NT2/D1 (cell line): Measurements from ENCODE around the gene GALNT5.

Source experiments
- SUZ12 ChIP-seq: IDR thresholded peaks from 2 replicates; pipeline ENCODE4 v1.6.1; 2011; ENCODE audit not compliant: insufficient read length, insufficient read depth; ENCODE audit errors: extremely low read depth
- ZNF274 ChIP-seq: IDR thresholded peaks from 2 replicates; pipeline ENCODE4 v1.6.1; 2011; ENCODE audit warnings: mild to moderate bottlenecking, low read depth, low read length

- TF ChIP-seq ZNF274 (no peak), SUZ12 (no peak)
Measured at GRCh38 chr2:157322432-157322831, 64.9 kb downstream of the GALNT5 start.
